Stimulated activated CD4-positive, alpha-beta T cell treated with anti-CD3 and anti-CD28 coated beads, Interleukin-15, amount 100 ng/mL, for 48 hours (primary cell): ENCODE data around the gene CORO1C.
"Not testable (repeated sequence)": the region's sequence is repeated elsewhere in the genome, so short reads cannot be mapped to it uniquely, and the experiment has no call there.

Experiments used
- DNase-seq, 2 donors: peaks; one replicate each; pipeline ENCODE4 v3.0.0-alpha.2; 2020; ENCODE audit warnings: low read depth in 2 of 2

CORO1C gene

GRCh38 chr12:108672054-108672453 lies 59.3 kb downstream of the CORO1C start:
- DNase-seq: no peak

- no peak for DNase-seq
These were observed 60.2 kb downstream of the CORO1C start for GRCh38 chr12:108671110-108671509.

GRCh38 chr12:108670066-108670631 lies 61.2 kb downstream of the CORO1C start:
- no peak for DNase-seq

- DNase-seq: no peak
These were observed 62.8 kb downstream of the CORO1C start for GRCh38 chr12:108668542-108668941.

GRCh38 chr12:108668063-108668462 lies 63.3 kb downstream of the CORO1C start:
- DNase-seq: no peak

GRCh38 chr12:108667349-108667748 lies 64.0 kb downstream of the CORO1C start:
- DNase-seq: no peak

- DNase-seq: no peak
These were observed 64.9 kb downstream of the CORO1C start for GRCh38 chr12:108666401-108666881.

- no peak for DNase-seq
These were observed 65.6 kb downstream of the CORO1C start for GRCh38 chr12:108665608-108666202.

- peak; percentile 72 to 82 for DNase-seq
These were observed 66.7 kb downstream of the CORO1C start for GRCh38 chr12:108664338-108665258.

- no peak for DNase-seq
These were observed 67.8 kb downstream of the CORO1C start for GRCh38 chr12:108663324-108664015.

GRCh38 chr12:108658115-108658514 lies 73.2 kb downstream of the CORO1C start:
- DNase-seq: not testable (repeated sequence)

GRCh38 chr12:108657130-108657745 lies 74.1 kb downstream of the CORO1C start:
- DNase-seq: no peak

- DNase-seq: not testable (repeated sequence)
These were observed 75.1 kb downstream of the CORO1C start for GRCh38 chr12:108656247-108656646.

GRCh38 chr12:108655812-108656175 lies 75.5 kb downstream of the CORO1C start:
- not testable (repeated sequence) for DNase-seq

- not testable (repeated sequence) for DNase-seq
These were observed 76.7 kb downstream of the CORO1C start for GRCh38 chr12:108654622-108655021.

- DNase-seq: no peak
These were observed 77.4 kb downstream of the CORO1C start for GRCh38 chr12:108653922-108654321.

GRCh38 chr12:108653082-108653516 lies 78.2 kb downstream of the CORO1C start:
- no peak for DNase-seq

- DNase-seq: no peak
These were observed 81.2 kb downstream of the CORO1C start for GRCh38 chr12:108650083-108650482.

- DNase-seq: no peak
These were observed 81.6 kb downstream of the CORO1C start for GRCh38 chr12:108649669-108650068.

- no peak for DNase-seq
These were observed 82.2 kb downstream of the CORO1C start for GRCh38 chr12:108649126-108649525.

GRCh38 chr12:108648371-108648770 lies 82.9 kb downstream of the CORO1C start:
- DNase-seq: no peak
